GM19328 (cell line): Measurements from ENCODE around the gene CAP1.
"Not testable (repeated sequence)": the region's sequence is repeated elsewhere in the genome, so short reads cannot be mapped to it uniquely, and the experiment has no call there.

Experiments
- ATAC-seq: cut with Tn5 transposase; IDR thresholded peaks from one replicate; pipeline ENCODE4 v1.9.1; 2021; ENCODE audit warnings: mild to moderate bottlenecking, moderate library complexity; ENCODE audit not compliant: unreplicated experiment

The CAP1 gene

DNA sequence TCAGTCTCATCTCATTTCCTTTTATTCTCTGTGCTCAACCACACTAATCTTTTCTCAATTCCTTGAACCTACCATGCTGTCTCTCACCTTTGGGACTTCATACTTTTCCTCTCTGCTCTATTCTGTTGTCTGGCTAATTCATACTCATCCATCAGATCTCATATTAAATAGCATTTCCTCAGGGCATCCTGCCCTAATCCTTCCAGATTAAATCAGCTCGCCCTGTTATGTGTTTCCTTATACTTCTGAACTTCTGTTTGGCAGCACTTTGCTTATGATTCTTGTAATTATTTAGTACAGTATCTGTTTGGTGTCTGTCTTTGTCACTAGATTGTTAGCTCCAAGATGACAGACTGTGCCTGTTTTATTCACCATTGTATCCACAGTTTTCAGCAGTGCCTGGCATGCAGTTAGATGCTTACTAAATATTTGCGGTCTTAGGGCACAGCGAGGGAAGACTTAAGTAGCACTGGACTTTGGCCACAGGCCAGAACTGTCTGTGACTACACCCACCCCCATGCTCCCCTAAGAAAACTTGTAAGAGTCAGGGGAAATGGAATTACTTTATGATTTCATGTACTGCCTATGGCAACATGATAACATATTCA is 9.9 kb upstream of the CAP1 start:
- no peak for ATAC-seq

DNA sequence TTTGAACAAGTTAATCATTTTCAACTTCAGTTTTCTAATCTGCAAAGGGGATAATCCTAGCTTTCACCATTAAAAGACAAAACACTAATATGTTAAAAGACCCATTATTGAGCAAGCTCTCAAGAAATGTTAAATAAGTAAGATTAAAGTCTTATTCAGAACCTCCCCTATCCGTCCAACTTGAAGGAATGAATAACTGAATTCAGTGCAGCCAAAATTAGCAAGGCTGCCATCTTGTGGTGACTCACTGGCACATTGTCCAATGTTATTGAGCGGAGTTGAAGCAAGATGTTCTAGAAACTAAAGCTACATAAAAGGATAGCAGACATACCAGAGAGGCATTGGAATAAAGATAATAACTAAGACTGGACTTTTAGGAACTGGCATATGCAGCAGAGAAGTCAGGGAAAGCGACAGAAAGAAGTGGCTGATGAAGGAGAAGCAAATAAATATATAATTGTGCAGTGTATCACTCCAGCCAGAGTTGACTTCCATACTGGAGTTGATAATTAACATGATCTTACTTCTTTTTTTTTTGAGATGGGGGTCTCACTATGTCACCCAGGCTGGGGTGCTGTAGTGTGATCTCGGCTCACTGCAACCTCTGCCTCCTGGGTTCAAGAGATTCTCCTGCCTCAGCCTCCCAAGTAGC is 8.2 kb upstream of the CAP1 start:
- no peak for ATAC-seq

DNA sequence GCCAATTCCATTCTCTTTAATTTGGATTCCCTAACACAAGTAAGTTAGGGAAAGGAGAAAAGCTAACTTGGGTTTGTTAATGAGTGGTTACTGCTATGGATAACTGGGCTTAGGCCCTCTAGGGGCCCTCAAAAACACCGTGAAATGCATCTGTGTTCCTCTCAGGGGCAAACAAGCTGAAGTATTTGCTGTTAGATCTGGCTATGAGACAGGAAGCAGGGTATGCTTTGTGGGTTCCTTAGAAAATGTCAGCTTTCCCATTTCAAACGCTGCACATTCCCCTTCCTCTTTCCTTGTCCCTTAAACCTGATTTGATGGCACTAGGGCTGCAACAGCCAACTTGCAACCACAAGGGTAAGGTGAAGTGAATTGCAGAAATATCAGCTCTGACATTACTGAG is 5.7 kb upstream of the CAP1 start:
- no peak for ATAC-seq

DNA sequence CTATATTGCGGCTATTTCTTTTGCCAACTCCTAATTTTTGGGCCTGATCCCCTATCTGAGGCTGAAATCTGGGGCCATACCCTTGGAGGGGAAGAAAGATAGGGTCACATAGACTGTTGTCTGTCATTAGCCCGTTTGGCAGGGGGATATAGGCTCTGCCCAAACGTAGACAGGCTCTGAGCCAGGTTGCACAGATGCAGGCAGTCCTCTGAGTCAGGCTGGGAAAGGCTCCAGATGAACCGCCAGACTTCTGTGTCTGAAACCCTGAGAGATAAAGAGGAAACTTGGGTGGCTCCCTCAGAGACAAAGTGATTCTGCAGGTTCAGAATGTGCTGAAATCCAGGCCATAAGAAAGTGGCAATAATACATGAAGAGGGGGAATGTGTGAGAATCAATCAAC is 4.0 kb upstream of the CAP1 start:
- no peak for ATAC-seq

DNA sequence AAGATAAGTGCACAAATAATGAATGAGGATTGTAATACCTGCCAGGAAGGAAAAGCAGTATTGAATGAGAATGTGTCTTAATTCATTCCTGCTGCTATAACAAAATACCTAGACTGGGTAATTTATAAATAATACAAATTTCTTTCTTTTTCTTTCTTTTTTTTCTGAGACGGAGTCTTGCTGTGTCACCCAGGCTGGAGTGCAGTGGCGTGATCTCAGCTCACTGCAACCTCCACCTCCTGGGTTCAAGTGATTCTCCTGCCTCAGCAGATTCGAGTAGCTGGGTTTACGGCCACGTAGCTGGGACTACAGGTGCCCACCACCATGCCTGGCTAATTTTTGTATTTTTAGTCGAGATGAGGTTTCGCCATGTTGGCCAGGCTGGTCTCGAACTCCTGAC is 3.3 kb upstream of the CAP1 start:
- ATAC-seq, result not testable (repeated sequence)

DNA sequence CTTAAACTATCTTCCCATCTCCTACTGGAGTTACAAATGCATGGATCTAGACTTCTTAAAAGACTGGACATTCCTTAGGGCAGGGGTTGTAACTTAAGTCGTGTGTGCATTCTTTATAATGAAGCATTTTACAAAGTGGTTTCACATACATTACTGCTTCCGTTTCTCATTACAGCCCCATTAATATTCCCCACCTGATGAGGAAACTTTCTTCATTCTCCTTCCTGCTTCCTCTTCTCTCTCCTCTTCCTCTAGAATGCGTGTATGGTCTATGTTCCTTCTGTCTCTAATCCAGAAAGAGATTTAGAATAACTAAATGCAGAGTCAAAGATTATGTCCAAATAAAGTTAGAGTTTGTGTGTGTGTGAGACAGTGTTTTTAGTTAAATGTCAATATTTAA is 1.8 kb upstream of the CAP1 start:
- no peak for ATAC-seq

DNA sequence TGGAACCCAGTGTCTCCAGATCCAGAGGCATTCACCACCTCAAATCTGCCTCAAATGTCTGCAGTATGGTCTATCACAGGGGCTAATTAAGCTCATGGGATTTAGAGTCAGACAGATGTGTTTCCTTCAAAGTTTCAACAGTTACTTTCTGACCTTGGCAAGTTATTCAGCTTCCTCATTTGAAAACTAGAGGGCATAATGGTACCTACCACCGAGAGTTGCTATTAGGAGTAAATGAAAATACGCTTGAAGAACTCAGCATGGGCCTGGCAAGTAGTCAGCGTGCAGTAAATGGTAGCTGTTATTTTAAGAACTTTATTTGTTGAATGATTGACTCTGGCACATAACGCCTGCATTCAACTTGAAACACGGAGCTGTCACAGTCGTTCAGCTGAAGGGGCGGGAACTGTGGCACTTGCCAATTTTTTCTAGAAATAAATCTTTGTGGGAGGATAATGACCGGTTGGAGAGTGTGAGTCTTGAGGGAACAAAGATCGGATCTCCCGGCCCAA is 1.2 kb upstream of the CAP1 start:
- peak; percentile 1 for ATAC-seq

DNA sequence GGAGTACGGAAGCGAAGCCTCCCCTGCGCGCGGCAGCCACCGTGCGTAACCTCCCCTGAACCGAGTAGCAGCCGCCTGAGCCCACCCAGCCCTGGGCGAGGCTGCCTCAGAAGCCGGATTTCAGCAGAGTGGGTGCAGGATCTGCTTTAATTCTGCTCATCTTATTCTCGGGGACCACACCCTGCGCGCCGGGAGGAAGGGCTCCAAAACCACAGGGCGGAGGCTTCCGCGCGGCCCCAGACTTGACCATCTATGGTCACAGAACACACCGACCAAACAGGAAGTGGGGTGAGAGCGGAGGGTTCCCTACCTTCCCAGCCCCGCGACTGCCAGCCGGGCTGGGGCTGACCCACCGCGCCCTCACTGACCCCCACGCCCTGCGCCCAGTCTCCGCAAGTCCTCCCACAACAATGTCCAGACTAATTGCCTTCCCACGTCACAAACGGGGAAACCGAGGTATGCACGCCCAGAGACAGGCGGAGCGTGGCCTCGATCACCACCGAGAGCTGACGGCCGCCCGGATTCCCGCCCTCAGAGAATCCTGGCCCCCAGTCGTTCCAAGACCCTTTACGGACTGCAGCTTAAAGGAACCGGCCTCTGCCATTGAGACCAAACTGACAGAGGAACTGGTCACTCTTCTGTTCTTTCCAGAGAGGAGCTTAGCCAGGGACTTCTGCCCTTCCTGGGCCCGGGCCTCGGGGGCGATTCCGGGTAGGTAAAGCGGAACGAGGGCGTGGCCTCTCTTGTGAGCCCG is 595 bp upstream of the CAP1 start:
- ATAC-seq, result peak; percentile 57

DNA sequence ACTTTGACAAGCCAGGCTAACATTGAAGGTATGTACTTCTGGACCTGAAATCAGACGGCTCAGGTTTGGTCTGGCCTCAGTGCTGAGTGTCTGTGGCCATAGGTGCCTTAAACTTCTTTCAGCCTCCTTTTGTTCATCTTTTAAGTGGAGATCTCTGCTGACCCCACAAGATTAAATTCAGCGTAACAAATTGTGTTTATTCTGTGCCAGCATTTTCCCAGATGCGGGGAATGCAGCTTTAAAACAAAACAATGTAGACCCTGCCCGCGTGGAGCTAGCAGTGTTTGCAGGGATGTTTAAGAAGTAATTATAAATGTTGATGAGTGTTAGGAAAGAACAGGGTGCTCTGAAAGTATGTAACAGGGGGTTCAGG is 923 bp downstream of the CAP1 start:
- no peak for ATAC-seq

DNA sequence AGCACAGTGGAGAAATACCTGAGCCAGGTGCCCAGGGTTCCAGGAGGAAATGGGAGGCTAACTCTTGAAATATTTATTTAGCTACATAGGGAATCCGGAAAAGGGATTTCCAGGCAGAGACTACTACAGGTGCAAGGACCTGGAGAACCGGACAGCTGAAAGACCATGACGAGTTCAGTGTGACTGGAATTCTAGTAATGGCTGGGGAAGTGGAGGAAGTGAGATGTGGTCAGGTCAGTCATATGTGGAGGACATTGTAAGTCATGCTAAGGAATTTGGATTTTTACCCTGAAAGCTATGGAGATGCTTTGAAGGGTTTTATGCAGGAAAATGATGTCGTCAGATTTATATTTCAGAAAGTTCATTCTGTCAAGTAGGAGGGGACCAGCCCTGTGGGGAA is 1.8 kb downstream of the CAP1 start:
- no peak for ATAC-seq

DNA sequence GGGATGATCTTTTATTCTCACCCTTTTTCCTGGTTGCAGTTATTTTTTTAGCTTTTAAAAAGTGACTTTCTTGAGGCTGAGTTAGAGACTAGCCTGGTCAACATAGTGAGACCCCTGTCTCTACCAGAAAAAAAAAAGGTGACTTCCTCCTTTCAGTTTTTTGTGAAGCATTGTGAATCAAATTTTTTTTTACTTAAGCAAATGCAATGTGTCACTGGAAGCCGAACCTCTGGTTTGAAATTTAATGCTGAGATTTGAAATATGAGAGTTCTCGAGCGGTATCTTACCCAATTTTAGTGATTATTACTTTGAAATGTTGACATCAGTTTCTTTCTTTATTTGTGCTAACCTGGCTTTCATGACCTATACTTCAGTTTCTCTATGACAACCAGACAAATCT is 3.6 kb downstream of the CAP1 start:
- no peak for ATAC-seq

DNA sequence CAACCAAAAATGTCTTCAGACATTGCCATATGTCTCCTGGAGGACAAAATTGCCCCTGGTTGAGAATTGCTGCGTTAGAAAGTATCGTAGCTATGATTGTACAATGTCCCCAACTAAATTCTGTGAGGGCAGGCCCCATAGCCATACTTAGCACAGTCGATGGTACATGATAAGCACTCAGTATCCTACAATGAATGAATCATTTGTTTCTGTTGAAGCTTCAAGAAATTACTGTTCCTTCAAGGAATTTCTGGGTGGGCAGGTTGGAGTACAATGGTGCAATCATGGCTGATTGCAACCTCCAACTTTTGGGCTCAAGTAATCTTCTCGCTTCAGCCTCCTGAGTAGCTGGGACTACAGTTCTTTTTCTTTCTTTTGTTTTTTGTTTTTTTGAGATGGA is 4.7 kb downstream of the CAP1 start:
- ATAC-seq, result no peak

DNA sequence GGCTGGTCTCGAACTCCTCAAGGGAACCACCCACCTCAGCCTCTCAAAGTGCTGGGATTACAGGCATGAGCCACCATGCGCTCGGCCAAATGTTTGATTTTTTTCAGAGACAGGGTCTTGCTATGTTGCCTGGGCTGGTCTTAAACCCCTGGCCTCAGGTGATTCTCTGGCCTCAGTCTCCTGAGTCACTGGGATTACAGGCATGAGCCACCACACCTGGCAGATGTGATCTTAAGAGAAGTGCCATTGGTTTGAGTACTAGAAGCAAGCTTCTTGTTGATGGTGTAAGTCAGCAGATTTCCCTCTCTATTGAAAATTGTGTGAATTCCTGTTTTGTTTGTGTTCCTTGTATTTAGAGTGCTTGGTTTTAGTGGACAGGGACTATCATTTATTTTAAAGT is 5.2 kb downstream of the CAP1 start:
- ATAC-seq, result no peak

DNA sequence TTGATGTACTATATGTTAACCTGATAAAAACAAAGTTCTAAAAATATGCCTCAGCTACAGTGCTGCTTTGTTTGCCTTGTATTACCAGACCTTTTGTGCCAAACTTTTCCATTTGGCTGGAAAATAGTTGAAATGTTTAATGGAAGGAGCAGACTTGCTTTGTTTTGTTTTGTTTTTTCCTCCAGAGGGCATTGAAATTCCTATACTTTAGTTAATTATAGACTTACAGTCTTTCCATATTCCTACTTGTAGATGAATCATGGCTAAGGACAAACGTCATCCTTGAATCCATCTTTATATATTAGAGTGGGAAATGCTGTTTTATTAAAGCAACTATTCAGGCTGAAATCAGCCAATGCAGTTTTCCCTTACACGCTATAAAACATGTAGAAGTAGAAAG is 6.7 kb downstream of the CAP1 start:
- no peak for ATAC-seq

DNA sequence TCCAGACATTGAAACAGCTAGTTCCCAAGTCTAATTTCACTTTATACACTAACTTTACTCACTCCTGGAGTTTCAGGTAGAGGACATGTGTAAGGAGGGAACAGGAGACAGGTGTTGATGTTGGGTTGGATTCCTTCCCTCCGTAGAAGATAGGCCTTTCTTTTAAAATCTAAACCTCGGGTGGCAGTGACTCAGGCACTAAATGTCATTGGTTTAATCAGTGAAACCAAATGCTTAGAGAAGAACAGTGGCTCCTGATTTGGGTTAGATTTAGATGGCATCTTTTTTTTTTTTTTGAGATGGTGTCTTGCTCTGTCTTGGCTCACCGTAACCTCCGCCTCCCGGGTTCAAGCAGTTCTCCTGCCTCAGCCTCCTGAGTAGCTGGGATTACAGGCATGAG is 7.2 kb downstream of the CAP1 start:
- ATAC-seq, result no peak

DNA sequence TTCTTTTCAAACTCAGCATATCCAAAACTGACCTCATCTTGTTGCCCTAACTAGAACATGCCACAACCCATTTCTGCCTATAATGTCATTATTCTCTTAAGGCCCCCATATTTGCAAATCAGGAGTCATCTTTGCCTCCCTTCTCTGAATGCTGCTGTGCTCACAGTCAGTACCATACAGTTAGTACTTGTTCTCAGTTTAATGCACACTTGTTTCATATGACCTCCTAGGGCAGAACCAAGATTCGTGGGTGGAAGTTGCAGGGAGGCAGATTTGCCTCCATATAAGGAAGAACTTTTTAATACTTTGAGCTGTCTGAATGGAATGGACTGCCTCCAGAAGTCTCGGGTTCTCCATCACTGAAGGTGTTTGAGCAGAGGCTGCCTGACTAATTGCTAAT is 9.2 kb downstream of the CAP1 start:
- ATAC-seq, result no peak

DNA sequence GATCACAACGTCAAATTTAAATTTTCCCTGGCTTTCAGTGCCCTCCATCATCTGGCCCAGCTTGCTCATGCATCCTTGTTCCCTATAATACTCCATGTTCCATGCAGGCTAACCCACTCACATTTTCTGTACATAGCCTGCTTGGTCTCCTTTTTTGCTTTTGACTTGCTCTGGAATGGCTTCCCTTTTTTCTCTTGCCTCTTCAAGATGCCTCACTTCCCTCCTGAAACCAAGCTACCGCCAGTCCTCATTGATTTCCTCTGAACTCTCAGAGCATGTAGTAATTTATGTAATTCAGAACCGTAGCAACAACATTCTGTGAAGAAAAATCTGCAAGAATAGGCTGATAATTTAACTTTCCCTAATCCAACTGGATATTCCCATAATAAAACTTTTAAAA is 10.3 kb downstream of the CAP1 start:
- no peak for ATAC-seq

DNA sequence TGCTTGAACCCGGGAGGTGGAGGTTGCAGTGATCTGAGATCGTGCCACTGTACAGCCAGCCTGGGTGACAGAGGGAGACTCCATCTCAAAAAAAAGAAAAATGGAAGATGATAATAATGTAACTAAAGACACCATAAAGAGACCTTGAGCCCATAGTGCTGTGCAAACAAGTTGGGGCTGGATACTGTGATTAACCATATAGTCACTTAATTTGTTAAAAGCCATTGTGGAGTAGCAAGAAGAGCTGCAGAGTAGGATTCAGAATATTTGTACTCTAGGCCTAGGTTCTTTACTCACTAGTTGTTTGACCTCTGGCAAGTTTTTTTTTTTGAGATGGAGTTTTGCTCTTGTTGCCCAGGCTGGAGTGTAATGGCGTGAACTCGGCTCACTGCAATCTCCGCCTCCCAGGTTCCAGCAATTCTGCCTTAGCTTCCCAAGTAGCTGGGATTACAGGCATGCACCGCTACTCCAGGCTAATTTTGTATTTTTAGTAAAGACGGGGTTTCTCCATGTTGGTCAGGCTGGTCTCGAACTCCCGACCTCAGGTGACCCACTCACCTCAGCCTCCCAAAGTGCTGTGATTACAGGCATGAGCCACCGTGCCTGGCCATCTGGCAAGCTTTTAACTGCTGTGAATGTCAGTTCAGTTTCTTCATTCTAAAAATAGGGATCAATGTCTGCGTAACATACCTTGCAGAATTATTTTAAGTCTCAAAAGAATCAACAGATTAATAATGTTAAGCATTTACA is 12.8 kb downstream of the CAP1 start:
- ATAC-seq, result no peak

DNA sequence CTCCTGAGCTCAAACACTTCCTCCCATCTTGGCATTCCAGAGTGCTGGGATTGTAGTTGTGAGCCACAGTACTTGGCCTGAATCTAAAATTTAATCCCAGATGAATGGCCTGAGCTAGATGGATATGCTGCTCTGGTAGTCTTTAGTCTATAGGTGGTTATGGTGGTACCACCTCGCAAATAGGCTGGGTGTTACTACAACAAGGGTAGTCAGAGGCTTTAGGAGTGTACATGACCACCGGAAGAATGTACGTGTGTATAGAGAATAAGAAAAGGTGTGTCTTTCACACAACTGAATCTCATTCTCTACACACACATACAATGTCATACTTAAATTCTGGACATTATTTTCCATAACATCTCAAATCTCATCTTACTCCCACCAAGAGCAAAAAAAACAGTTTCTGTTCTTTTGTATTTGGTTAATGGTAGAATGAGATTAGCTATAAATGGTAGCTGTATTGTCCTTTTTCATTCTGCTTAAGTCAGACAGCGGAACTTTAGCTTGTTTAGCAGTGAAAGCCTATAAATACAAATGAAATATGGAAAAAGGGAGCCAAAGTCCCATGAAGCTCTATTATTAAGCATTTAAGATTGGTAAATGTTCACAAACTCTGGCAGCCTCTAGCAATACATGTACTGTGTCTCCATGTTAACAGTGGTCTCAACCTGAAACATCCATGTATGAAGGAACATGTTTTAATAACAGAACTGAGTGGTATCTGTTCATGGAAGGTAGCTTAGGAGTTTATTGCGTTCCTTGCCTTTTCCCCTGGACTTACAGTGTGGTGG is 16.2 kb downstream of the CAP1 start:
- no peak for ATAC-seq

DNA sequence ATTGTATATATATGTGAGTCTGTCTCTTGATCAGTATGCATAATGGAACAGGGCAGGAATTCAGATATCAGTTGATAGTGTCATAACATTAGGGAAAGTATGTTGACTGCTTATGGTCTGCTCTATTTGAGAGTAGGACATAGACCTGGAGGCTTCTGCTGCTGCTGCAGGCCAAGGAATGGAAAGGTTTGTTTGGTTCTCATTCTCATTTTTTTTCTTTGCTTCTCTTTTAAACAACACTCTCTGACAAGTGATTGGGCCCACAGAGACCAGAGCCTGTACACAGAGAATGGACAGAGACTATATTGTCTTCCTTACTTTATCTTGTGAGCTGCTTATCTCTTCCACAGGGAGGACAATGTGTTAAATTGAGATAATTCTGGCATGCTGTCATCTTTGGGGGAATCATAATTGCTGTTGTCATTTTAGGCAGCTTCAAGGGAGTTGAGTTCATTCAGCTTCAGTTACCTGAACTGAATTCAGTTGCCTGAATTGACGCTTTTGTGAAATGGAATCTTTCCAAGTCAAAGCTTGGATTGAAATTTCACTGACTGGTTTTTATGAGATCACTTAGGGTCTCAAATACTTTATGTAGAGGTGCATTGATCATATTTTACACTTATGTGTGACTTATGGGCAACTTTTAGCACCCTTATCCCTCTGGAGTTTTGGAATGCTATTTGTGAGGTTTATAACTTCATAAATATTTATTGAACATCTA is 16.9 kb downstream of the CAP1 start:
- ATAC-seq, result no peak
